Lower leg skin (tissue), 3 donors: ENCODE results near the gene HDAC4.

Experiments used
- POLR2A ChIP-seq, 2 donors: fragments of 450-650 bp; IDR thresholded peaks; one replicate each; pipeline ENCODE4 v1.6.1; 2016 to 2017; ENCODE audit warnings: antibody characterized with exemption in 2 of 2, mild to moderate bottlenecking in 1 of 2, moderate library complexity in 1 of 2
- TF ChIP-seq, protein P1 (sequence below), 3 donors: fragments of 450-650 bp; IDR thresholded peaks; one replicate each; pipeline ENCODE4 v1.5.1; 2016; ENCODE audit warnings: antibody characterized with exemption in 3 of 3, mild to moderate bottlenecking in 3 of 3, moderate library complexity in 2 of 3

DNA sequence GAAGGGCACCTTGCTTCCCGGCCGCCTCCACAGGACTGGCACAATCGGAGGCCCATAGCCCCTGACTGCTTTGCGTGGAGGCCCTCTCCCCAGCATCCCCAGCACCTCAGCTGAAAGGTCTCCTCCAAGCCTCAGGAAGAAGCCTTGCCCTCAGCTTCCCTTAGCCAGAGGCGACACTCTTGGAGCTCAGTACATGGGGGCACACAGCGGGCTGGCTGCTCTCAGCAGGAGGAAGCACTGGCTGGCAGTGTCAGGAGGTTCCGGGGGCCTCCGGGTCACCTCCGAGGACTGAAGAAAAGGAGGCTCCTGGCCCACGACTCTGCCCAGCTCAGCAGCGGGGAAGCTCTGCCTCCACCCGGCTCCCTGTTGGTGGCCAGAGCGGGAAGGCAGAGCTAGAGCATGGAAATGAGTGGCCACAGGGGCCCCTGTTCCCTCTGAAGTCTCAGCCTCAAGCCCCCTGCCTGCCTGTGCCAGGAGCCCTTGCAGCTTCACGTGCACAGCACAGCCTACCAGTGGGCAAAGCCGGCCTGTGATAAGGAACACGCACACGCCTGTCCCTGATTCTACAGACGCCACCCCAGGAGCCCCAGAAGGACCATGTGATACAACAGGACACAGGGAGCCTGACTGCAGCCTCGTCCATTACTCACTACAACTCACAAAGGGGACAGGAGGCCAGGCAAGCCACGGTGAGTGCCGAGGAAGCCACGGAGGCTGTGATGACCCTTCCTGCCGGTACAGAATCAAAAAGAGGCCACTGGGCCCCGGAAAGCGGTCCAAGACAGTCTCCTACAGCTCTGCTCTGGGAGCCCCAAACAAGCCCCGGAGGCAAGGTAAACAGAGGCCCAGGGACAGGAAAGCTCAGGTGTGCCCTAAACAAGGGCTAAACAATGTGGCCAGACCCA is 15.5 kb downstream of the HDAC4 start:
- TF ChIP-seq, protein P1, sequence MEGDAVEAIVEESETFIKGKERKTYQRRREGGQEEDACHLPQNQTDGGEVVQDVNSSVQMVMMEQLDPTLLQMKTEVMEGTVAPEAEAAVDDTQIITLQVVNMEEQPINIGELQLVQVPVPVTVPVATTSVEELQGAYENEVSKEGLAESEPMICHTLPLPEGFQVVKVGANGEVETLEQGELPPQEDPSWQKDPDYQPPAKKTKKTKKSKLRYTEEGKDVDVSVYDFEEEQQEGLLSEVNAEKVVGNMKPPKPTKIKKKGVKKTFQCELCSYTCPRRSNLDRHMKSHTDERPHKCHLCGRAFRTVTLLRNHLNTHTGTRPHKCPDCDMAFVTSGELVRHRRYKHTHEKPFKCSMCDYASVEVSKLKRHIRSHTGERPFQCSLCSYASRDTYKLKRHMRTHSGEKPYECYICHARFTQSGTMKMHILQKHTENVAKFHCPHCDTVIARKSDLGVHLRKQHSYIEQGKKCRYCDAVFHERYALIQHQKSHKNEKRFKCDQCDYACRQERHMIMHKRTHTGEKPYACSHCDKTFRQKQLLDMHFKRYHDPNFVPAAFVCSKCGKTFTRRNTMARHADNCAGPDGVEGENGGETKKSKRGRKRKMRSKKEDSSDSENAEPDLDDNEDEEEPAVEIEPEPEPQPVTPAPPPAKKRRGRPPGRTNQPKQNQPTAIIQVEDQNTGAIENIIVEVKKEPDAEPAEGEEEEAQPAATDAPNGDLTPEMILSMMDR (IDR thresholded peaks at IDR 0.05) = no peak
- no peak for TF ChIP-seq POLR2A (IDR thresholded peaks at IDR 0.05)
